GM19035 (cell line): ENCODE measurements around the gene FOXD2.

ENCODE experiments used
- ATAC-seq: cut with Tn5 transposase; IDR thresholded peaks from one replicate; pipeline ENCODE4 v1.9.1; 2021; ENCODE audit not compliant: unreplicated experiment

FOXD2 gene

DNA sequence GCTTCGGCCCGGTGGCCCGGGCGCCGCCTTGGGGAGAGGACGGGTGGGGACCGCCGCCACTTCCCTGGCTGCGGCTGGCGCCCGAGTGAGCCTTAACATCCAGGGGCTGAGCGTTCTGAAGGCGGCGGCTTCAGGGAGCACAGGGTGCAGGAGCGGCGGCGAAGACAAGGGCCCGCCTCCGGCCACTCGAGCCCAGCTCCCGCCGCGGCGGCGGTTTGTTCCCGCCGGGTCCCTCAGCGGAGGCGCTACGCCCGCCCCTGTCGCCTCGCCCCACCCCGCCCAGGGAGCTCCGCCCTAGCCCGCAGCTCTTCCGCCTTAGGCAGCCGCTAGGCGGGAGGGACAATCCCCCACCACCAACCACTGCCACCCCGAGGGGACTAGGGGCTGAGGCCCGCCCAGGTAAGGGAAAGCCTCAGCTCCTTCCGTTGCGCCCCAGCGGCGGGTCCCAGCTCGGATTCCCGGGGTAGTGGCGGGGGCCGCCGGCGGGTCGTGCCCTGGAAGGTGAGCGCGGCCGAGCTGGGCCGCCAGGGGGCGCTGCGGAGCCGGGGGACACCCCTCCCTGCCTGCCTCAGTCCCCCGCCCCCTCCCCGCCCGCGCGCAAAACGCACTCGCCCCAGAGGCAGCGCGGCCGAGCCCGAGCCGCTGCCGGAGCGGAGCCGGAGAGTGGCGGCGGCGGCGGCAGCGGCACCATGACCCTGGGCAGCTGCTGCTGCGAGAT is at the start of gene FOXD2:
Gene FOXD2, plus strand, starts transcription at position 598 of the 718 bp plus-strand sequence. Its CDS starts 92 bp downstream, at position 690.
- peak; percentile 80 for ATAC-seq

DNA sequence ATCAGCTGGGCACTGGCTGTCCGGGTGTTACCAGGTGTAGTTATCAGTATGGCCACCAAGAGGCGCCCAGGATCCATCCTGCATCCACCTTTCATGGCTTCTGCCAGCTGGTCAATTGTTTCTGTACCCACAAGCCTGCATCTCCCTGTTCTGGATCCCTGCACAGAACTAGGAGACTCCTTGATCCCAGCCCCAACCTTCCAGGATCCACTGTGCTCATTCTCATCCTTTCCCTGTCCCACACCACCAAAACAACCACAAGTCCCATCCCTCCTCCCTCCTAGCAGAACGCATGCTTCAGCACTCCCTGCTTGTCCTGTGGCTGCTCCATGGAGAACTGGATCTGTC is 49.0 kb upstream of the FOXD2 start:
- no peak for ATAC-seq

DNA sequence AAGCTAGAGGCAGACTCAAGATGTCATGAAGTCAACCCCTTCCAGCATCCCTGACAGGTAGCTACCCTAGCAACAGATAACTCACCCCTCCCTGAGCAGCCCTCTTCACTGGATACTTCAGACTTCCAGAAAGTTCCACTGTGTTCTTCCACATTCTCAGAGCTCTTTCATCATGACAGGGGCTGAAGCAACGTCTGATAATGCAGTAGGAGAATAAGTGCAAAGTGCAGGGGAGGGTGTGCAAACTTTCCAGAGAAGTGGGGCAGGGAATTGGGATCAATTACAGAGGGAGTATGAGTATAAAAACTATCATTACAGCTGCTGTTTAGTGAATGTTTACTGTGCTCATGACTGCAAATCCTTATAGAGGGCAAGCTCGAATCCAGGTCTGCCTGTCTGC is 48.1 kb upstream of the FOXD2 start:
- ATAC-seq: no peak

DNA sequence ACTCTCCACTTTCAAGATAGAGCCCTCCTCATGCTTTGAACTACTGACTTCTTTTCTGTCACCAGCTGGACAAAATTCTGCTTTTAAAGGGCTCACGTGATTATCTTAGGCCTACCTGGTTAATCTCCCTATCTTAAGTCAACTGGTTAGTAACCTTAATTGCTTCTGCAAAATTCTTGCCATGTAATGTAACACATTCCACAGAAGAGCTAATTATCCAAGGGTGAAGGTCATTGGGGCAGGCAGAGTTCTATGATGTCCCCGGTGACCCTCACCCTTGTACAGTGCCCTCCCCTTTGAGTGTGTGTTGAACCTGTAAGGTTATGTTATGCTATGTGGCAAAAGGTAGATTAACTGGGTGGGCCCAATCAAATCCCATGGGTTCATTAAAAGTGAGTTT is 47.0 kb upstream of the FOXD2 start:
- ATAC-seq: no peak

DNA sequence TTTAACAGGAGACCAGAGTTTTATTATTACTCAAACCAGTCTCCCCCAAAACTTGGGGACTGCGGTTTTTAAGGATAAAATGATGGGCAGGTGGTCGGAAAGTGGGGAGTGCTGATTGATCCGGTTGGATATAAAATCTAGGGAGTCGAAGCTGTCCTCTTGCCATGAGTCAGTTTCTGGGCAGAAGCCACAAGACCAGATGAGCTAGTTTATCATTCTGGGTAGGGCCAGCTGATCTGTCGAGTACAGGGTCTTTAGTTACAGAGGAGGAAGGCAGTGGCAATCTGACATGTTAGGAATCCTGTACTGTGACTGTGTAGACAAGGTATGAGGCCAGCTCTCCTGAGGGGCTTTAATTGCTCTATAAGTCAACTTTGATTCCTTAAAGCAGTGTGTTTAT is 44.7 kb upstream of the FOXD2 start:
- ATAC-seq: no peak

DNA sequence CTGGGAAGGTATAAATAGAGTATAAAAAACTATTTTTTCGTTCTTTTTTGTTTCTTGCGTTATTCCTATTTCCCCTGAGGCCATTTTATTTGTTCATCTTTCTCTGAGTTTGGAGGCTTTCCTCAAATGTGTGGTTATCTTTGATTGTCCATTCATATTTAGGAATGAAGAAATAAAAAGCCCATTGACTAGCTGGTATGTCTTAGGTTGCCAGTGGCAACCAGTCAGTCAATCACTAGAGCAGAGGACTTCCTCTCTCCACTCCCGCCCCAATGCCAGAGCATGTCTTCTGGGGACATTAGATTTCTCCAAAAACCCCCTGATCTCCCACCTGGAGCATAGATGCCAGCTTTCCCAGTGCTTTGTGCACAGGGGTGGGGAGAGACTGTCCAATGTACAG is 42.4 kb upstream of the FOXD2 start:
- ATAC-seq: no peak

DNA sequence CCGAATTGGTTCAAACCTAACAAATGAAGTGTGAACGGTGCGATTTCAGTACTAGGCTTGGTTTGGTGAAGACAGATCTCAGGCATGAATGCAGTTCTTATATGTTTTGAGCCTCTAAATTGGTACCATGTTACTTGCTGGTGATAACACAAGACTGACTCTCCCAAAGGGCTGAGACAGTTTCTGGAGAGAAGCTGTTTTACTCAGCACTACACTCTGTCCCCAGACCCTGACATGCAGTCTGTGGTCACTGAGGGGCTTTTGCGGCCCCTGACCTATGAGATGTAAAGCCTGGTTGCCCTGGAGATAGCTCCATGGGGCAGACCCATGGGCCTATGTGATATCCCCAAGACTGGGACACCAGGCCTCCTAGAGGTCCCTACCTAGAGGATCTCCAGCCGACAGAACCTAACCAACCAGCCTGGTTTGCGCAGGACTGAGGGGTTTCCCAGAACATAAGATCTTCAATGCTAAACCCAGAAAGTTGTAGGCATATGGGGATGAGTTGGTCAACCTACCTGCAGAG is 41.1 kb upstream of the FOXD2 start:
- no peak for ATAC-seq

DNA sequence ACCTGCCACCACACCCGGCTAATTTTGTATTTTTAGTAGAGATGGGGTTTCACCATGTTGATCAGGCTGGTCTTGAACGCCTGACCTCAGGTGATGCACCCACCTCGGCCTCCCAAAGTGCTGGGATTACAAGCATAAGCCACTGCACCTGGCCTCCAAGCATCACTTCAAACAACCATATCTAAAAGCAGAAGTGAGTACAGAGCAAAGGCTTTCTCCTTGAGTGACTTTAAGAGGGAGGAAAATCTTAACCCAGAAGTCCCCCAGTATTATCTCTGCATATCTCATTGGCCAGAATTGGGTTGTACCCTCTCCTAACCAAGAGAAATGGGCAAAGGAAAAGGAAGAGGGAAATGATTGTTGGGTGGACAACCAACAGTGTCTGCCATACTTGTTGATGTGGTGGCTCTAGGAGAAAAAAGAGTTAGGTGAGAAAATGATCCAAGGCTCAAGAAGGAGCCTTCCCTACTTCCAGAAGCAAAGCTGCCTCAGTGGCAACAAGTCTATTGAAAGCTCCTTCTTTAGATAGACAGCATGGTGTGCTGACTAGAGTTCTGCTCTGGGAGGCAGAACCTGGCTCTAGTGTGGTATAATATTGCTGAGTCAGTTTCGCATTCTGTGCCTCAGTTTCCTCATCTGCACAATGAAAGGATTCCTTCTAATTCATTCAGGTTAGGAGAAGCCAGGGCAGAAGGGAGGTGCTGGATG is 38.6 kb upstream of the FOXD2 start:
- no peak for ATAC-seq

DNA sequence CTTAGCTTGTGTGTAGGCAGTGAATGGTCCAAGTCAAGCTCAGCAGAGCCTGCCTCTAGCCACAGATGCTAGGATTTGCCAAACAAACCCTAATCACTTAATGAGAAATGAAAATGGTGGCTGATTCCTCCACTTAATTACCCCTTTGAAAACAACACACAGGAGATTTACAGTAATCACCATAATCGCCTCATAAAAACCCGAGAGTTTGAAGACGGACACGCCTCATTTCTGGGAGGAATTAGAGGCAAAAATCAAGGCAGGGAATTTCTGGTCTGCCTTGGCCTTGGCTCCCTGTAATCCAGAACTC is 38.0 kb upstream of the FOXD2 start:
- no peak for ATAC-seq

DNA sequence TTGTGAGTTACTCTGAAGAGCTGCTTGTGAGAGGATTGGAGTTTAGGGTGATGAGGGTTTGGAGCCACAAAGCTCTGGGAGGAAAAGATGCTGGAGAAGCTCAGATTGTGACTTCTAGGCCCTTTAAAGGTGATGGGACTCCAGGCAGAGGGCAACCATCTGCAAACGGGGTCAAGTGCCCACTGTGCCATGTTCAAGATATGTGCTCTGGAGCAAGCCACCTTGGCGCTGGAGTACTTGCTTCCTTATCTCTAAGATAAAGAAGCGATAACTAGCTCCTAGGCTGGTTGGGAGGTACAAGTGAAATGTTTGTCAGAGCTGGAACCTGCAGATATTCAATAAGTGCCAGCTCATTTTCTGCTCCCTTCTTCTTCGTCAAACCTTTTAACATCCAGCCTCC is 36.1 kb upstream of the FOXD2 start:
- ATAC-seq: no peak

DNA sequence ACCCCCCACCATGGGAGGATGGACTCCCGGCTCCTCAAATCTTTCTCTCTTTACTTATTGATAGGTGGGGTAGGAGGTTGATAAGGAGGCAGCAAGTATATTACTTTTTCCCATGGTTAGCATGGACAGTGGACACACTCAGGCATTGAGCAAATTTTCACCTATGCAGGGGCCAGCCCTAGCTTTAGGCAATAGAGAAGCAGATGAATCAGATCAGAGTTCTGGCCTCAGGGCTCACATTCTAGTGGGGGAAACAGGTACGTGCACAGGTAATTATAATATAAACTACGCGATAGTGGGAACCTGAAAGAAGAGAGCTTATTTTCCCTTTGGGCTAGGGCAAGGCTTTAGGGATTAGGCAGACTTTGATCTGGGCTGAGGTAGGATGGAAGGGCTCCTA is 35.3 kb upstream of the FOXD2 start:
- no peak for ATAC-seq

DNA sequence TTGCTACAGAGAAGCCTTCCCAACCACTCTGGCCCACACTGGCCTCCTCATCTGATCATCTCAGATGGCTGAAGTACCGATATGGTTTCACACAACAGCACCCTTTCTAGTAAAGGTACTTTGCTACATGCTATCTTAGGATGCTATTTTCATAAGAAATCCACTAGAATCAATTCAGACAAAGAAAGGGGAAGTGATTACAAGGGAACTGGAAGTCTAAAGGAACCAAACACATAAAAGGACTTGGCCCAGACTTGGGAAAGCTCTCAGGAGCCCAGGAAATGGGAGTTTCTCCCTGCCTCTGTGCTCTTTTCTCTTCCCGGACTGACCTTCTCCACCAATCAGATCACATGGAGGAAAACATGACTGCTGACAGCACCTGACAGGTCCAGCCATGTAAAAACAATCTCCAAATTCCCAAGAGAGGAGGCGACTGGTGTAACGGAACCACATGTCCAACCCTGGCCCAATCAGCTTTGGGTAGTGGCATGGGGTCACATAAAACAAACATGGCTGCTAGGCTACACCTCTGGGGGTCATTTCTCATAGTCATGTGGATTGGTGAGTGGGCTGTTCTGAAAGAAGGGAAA is 34.4 kb upstream of the FOXD2 start:
- no peak for ATAC-seq

DNA sequence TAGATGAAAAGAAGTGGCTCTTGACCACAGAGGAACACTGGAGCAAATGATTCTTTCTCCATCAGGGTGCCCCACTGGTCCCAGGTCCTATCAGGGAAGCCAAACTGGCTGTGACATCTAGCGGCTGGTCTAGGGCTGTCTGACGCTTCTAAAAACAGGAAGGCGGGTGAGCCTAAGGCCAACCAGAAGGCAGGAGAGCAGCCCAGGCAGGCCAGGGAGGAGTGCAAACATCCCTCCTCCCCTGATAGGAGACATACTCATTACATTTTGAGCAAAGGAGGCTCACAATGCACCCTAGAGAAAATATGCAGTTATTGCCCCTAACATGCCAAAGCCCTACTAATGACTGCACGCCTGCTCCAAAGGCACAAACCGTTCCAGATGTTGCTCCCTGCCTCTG is 32.1 kb upstream of the FOXD2 start:
- ATAC-seq: no peak

DNA sequence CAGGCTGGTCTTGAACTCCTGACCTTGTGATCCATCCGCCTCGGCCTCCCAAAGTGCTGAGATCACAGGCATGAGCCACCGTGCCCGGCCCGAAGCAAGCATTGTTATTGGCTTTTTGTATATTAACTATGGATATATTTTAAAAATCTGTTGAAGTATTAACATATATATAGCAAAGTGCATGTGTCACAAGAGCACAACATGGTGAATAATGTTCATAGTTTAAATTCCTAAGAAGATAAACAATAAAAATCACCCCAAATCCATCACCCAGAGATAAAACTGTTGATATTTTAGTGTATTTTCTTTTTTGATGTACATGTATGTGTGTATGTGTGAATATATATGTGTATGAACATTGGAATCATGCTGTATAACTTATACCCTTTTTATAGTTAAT is 30.9 kb upstream of the FOXD2 start:
- ATAC-seq: no peak

DNA sequence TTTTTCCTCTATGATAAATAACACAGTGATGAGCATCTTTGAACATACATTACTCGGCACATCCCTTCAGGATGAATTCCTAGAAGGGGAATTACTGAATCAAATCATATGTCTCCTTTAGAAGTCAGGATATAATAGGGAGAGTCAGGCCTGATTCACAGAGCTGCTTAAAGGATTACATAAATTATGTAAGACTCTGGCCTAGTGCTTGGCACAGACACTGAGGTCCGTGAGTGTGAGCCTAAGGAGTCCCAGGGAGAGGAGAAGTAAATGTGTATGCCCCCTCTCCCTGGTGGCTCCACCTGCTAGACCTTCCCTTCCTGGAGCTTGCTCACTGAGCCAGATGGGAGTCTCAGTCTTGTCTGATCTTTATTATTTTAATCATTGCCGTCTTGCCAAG is 30.4 kb upstream of the FOXD2 start:
- ATAC-seq: no peak

DNA sequence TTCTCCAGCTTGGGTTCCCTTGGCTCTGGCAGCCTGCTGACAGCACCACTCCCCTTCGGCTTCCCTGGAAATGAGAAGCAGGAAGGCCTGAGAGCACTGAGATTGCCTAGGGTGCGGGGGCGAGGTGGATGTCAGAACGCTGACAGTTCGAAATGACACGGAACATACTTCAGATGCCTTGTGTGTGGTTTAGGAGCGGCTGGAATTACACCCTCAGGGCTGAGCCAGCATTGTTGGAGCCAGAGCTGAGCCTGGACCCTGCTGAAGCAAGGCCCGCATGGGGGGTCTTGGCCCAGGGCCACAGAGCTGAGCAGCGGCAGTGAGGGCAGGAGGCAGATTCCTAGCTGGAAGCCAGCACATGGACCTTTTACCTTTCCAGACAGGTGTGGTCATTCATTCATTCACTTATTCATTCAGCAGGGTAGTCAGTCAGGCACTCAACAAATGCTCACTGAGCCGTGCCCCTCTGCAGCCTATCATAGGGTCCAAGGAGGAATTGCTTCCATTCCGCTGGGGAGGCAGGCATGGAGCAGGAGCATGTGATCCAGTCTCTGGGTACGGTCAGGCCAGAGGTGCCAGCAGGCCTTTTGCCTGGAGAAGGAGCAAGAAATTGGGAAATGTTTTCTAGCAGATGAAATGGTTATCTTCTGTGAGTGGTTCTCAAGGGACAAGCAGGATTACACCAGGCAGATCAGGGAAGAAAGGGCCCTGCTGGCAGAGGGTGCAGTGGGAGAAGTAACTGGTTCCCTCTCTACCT is 28.4 kb upstream of the FOXD2 start:
- ATAC-seq: no peak

DNA sequence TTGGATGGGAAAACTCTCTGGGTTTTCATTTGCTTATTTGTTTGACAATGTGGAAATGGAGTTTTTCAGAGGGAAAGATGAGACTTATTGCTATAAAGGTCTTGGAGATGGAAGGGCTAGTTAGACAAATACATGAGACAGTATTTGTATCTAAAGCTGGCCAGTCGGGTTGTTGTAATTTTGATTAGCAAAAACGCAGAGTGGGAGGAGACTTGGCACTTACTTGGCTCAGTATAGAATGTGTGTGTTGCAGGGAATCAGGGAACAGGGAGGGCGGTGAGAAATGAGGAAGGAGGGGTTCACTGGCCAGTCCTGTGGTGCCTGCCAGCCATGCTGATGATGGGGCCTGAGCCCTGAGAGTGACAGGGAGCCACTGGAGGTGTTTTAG is 27.8 kb upstream of the FOXD2 start:
- ATAC-seq: no peak

DNA sequence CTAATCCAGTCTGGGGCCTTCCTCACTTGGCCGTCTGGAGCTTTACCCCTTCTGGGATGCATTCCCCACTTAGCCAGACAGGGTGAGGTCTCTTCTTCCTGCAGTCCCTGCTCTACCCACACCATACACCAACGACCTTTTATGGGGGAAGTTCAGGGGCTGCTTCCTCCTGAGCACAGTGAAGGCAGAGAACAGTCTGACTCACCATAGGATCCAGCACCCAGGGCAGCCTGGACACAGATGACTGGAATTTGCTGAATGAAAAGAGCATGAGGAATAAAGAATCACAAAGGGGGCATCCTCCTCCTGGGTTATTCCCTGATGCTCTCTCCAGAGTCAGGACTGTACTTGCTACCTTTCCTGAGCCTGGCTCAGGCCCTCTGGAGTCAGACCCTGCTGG is 26.4 kb upstream of the FOXD2 start:
- ATAC-seq: no peak

DNA sequence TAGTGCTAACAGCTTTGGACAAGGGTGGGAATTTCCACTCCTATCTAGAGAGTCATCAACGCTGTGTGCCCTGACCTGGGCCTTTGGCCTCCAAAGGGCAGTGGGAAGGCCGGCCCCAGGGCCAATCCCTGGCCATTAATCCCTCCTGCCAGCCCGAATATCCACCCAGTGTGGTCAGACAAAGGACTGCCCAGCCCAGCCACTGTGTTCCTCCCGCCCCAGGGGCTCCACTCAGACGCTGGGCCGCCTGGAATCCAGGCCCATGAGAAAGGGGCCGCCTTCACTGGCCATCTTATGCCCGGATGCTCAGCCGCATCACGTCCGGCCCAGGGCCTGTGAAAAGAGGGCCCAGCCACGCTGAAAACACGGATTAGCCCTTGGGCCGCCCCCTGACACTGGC is 25.4 kb upstream of the FOXD2 start:
- ATAC-seq: no peak

DNA sequence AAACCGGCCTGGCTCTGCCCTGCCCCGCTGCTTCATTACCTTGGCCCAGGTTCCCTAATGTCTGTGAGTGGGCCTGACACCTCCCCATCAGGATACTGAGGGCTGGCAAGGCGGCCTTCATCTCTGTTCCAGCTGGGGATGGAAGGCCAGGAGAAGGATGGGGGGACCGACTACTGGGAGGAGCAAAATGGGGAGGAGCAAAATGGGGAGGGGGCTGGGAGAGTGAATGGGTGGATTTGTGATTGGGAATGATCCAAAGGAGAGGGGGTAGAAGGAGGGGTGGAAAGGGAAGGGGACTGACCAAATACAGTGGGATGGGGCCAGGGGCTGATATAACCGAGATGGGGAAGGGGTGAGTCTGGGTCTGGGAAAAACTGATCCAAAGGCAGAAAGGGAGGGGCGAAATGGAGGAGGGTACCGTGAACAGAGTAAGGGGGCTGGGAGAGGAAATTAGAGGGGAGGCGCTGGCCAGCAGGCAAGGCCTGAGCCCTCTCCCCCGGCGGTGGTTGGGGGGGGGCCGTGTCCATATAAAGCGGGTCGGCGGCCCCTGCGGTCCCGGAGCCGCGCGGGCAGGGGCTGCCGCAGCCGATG is 22.0 kb upstream of the FOXD2 start, which contains the start of gene FOXE3:
Gene FOXE3, plus strand, starts transcription at position 558 of the 591 bp plus-strand sequence. Its CDS starts 31 bp downstream, at position 589.
- ATAC-seq: no peak
